ENCODE measurements around the gene RAI1. TPM values are rescaled to one million over a fixed set of nuclear protein-coding genes. Genes with fewer than 3 reads are reported as not detected.

Gene RAI1
- total RNA-seq, 1 experiment from 2014 or later, result 86.3 TPM

GRCh38 chr17:17841601-17842025 lies 160.4 kb downstream of the RAI1 start:
- Histone ChIP-seq H3K36me3 (ENCODE audit: low read depth) (no peaks in the 10 kb centered on the region), H3K9me3 (ENCODE audit: insufficient read depth, low read depth) (no peaks in the 10 kb centered on the region), H2AFZ (no peak overlapping the region), H4K20me1 (ENCODE audit: insufficient read depth) (no peaks in the 10 kb centered on the region), H3K4me3 (peak overlapping the region; percentile 43; the same call in 1 of the 2 replicates), H3F3A (ENCODE audit: insufficient read depth, low read depth) (peaks cover 64% of the 10 kb centered on the region), H3K4me1 (replicated peaks; ENCODE audit: insufficient read depth) (peaks cover 61% of the 10 kb centered on the region), H3K27ac (peak overlapping the region; percentile 99), H3K79me2 (ENCODE audit: low read depth) (peaks cover 16% of the 10 kb centered on the region), H3K4me2 (peak overlapping the region; percentile 94), H3K9me2 (ENCODE audit: insufficient read depth) (no peaks in the 10 kb centered on the region), H3K27me3 (ENCODE audit: insufficient read depth, low read depth) (no peaks in the 10 kb centered on the region)
- ChIA-PET POLR2A (ENCODE audit: unreplicated experiment) (interaction anchor here (0.6 to 1.6 kb wide), 3 partner anchors 16 to 184 kb away, joined by 3 to 17 read pairs (median 5); no protein-coding TSS in a partner anchor), CTCF (interaction anchor here (0.6 to 2.1 kb wide), 4 partner anchors 21 to 243 kb away, joined by 6 to 11 read pairs (median 8); no protein-coding TSS in a partner anchor)
- DNase-seq, result no peak
- intact Hi-C loops (cut with micrococcal nuclease; ENCODE audit: unreplicated experiment), result no loop called here
- TF ChIP-seq EZH2 (IDR thresholded peaks at IDR 0.05; ENCODE audit: low read depth), result no peak
- TF ChIP-seq CTCF (conservative IDR thresholded peaks at IDR 0.05), result no peak
- no TSS peak for BruUV-seq (replicated peaks)

- CTCF ChIA-PET, result interaction anchor here (0.6 to 2.1 kb wide), 3 partner anchors 43 to 242 kb away, joined by 7 to 11 read pairs (median 8); no protein-coding TSS in a partner anchor
- no peaks in the 10 kb centered on the region for H3K9me3 ChIP-seq (ENCODE audit: insufficient read depth, low read depth)
- intact Hi-C loops (cut with micrococcal nuclease; ENCODE audit: unreplicated experiment), result no loop called here
- peak overlapping the region; percentile 99 for H3K27ac ChIP-seq
- H3K27me3 ChIP-seq (ENCODE audit: insufficient read depth, low read depth), result no peaks in the 10 kb centered on the region
- TF ChIP-seq CTCF (conservative IDR thresholded peaks at IDR 0.05), result no peak
- no peak for TF ChIP-seq EZH2 (IDR thresholded peaks at IDR 0.05; ENCODE audit: low read depth)
- H3K4me1 ChIP-seq (replicated peaks; ENCODE audit: insufficient read depth), result peaks cover 58% of the 10 kb centered on the region
- H3K4me2 ChIP-seq, result peak overlapping the region; percentile 94
- POLR2A ChIA-PET (ENCODE audit: unreplicated experiment), result interaction anchor here (0.5 to 0.6 kb wide), 2 partner anchors 150 to 183 kb away, joined by 4 to 5 read pairs; no protein-coding TSS in a partner anchor
- H3K79me2 ChIP-seq (ENCODE audit: low read depth), result peaks cover 10% of the 10 kb centered on the region
- no peak for DNase-seq
- peaks cover 60% of the 10 kb centered on the region for H3F3A ChIP-seq (ENCODE audit: insufficient read depth, low read depth)
- no peaks in the 10 kb centered on the region for H3K9me2 ChIP-seq (ENCODE audit: insufficient read depth)
- BruUV-seq (replicated peaks), result no TSS peak
- no peaks in the 10 kb centered on the region for H3K36me3 ChIP-seq (ENCODE audit: low read depth)
- H3K4me3 ChIP-seq, result no peak overlapping the region
- H2AFZ ChIP-seq, result no peak overlapping the region
- H4K20me1 ChIP-seq (ENCODE audit: insufficient read depth), result no peaks in the 10 kb centered on the region
These were observed 161.0 kb downstream of the RAI1 start for GRCh38 chr17:17842111-17842876.

- TF ChIP-seq EZH2 (IDR thresholded peaks at IDR 0.05; ENCODE audit: low read depth), result no peak
- Histone ChIP-seq H3K79me2 (ENCODE audit: low read depth) (0 out of 2 replicates have a peak, but pooled peaks cover 3% of the 10 kb centered on the region), H2AFZ (no peak overlapping the region), H3K4me1 (replicated peaks; ENCODE audit: insufficient read depth) (peaks cover 50% of the 10 kb centered on the region), H3K9me2 (ENCODE audit: insufficient read depth) (no peaks in the 10 kb centered on the region), H3F3A (ENCODE audit: insufficient read depth, low read depth) (peaks cover 52% of the 10 kb centered on the region), H3K27ac (no peak overlapping the region), H3K9me3 (ENCODE audit: insufficient read depth, low read depth) (no peaks in the 10 kb centered on the region), H3K27me3 (ENCODE audit: insufficient read depth, low read depth) (no peaks in the 10 kb centered on the region), H3K36me3 (ENCODE audit: low read depth) (no peaks in the 10 kb centered on the region), H4K20me1 (ENCODE audit: insufficient read depth) (no peaks in the 10 kb centered on the region), H3K4me3 (no peak overlapping the region), H3K4me2 (no peak overlapping the region; the same call in 1 of the 2 replicates)
- intact Hi-C loops (cut with micrococcal nuclease; ENCODE audit: unreplicated experiment), result no loop called here
- POLR2A ChIA-PET (ENCODE audit: unreplicated experiment), result interaction anchor here (0.5 kb wide), 1 partner anchor 150 kb away, joined by 4 read pairs; no protein-coding TSS in a partner anchor
- CTCF ChIA-PET, result interaction anchor here (0.6 kb wide), 1 partner anchor 130 kb away, joined by 5 read pairs; the partner anchor contains the start of gene DRC3
- BruUV-seq (replicated peaks), result no TSS peak
- DNase-seq, result no peak
These were observed 161.8 kb downstream of the RAI1 start for GRCh38 chr17:17843096-17843495.

Data from PC-9 (cell line).